Liver (tissue), 9 donors: ENCODE data around the gene PARD6B. TPM values are rescaled to one million over a fixed set of nuclear protein-coding genes. Genes with fewer than 3 reads are reported as not detected.

ENCODE experiments used
- DNase-seq: peaks from one replicate; pipeline ENCODE4 v3.0.0-alpha.2; 2017; ENCODE audit warnings: low spot score
- H3K27ac ChIP-seq, 2 donors: one replicate each; pipeline ENCODE4 v1.7.0; 2013; ENCODE audit warnings: inconsistent platforms in 2 of 2, low read length in 2 of 2, control low read depth in 1 of 2, low read depth in 1 of 2, mild to moderate bottlenecking in 1 of 2
- H3K27me3 ChIP-seq, 4 donors: one replicate each; pipeline versions ENCODE4 v1.6.1 to v1.7.0; 2013; ENCODE audit warnings: low read length in 3 of 4, inconsistent platforms in 1 of 4, mild to moderate bottlenecking in 1 of 4, moderate library complexity in 1 of 4; ENCODE audit not compliant: control insufficient read depth in 4 of 4, insufficient read depth in 4 of 4
- H3K36me3 ChIP-seq, 4 donors: one replicate each; pipeline versions ENCODE4 v1.6.1 to v1.7.0; 2013; ENCODE audit warnings: low read length in 3 of 4, mild to moderate bottlenecking in 3 of 4, low read depth in 1 of 4, moderate library complexity in 1 of 4; ENCODE audit not compliant: control insufficient read depth in 4 of 4, insufficient read depth in 3 of 4
- H3K4me1 ChIP-seq, 4 donors: one replicate each; pipeline versions ENCODE4 v1.6.1 to v1.7.0; 2013; ENCODE audit warnings: low read length in 3 of 4, mild to moderate bottlenecking in 3 of 4, moderate library complexity in 1 of 4; ENCODE audit not compliant: control insufficient read depth in 4 of 4, insufficient read depth in 4 of 4
- H3K4me3 ChIP-seq, 3 donors: one replicate each; pipeline versions ENCODE4 v1.6.1 to v1.7.0; 2013; ENCODE audit warnings: low read length in 3 of 3, control low read depth in 1 of 3, low read depth in 1 of 3, mild to moderate bottlenecking in 1 of 3
- H3K9ac ChIP-seq, 2 donors: one replicate each; pipeline ENCODE4 v1.7.0; 2013; ENCODE audit warnings: low read length in 2 of 2, mild to moderate bottlenecking in 2 of 2, moderate library complexity in 2 of 2, control low read depth in 1 of 2, low read depth in 1 of 2
- H3K9me3 ChIP-seq, 4 donors: one replicate each; pipeline versions ENCODE4 v1.6.1 to v1.7.0; 2013; ENCODE audit warnings: low read length in 3 of 4; ENCODE audit not compliant: control insufficient read depth in 4 of 4
- CTCF ChIP-seq: fragments of 150-350 bp; IDR thresholded peaks from 2 replicates; pipeline ENCODE4 v1.5.1; 2017; ENCODE audit warnings: improper control_type of control experiment, low read depth, low read length; ENCODE audit not compliant: missing input control
- EGR1 ChIP-seq, 2 donors: IDR thresholded peaks; 2 replicates each; pipeline ENCODE4 v1.6.1; 2016 to 2018; ENCODE audit warnings: antibody characterized with exemption in 2 of 2, low read depth in 2 of 2
- FOXA1 ChIP-seq: IDR thresholded peaks from 2 replicates; pipeline ENCODE4 v1.6.1; 2016; ENCODE audit warnings: antibody characterized with exemption
- FOXA2 ChIP-seq: IDR thresholded peaks from 2 replicates; pipeline ENCODE4 v1.6.1; 2016; ENCODE audit warnings: antibody characterized with exemption
- GABPA ChIP-seq, 2 donors: IDR thresholded peaks in 1 of 2; conservative IDR thresholded peaks in 1 of 2; 2 replicates each; pipeline ENCODE4 v1.6.1; 2016; ENCODE audit warnings: antibody characterized with exemption in 2 of 2, mild to moderate bottlenecking in 1 of 2, moderate library complexity in 1 of 2
- HNF4A ChIP-seq, 2 donors: conservative IDR thresholded peaks; 2 replicates each; pipeline ENCODE4 v1.6.1; 2016; ENCODE audit warnings: antibody characterized with exemption in 2 of 2, mild to moderate bottlenecking in 2 of 2
- HNF4G ChIP-seq: IDR thresholded peaks from 2 replicates; pipeline ENCODE4 v1.6.1; 2016; ENCODE audit warnings: antibody characterized with exemption
- JUND ChIP-seq, 2 donors: IDR thresholded peaks; 2 replicates each; pipeline ENCODE4 v1.6.1; 2016; ENCODE audit warnings: antibody characterized with exemption in 2 of 2
- MAX ChIP-seq: IDR thresholded peaks from 2 replicates; pipeline ENCODE4 v1.6.1; 2016; ENCODE audit warnings: antibody characterized with exemption
- NR2F2 ChIP-seq: IDR thresholded peaks from 2 replicates; pipeline ENCODE4 v1.6.1; 2016; ENCODE audit warnings: antibody characterized with exemption
- RAD21 ChIP-seq, 2 donors: IDR thresholded peaks; 2 replicates each; pipeline ENCODE4 v1.6.1; 2016; ENCODE audit warnings: antibody characterized with exemption in 2 of 2, mild to moderate bottlenecking in 2 of 2
- RXRA ChIP-seq, 2 donors: IDR thresholded peaks; 2 replicates each; pipeline ENCODE4 v1.6.1; 2017 to 2018; ENCODE audit warnings: antibody characterized with exemption in 2 of 2, mild to moderate bottlenecking in 1 of 2
- SP1 ChIP-seq: IDR thresholded peaks from 2 replicates; pipeline ENCODE4 v1.6.1; 2018; ENCODE audit warnings: antibody characterized with exemption, mild to moderate bottlenecking
- TAF1 ChIP-seq: conservative IDR thresholded peaks from 2 replicates; pipeline ENCODE4 v1.6.1; 2016; ENCODE audit warnings: antibody characterized with exemption, mild to moderate bottlenecking
- YY1 ChIP-seq: IDR thresholded peaks from 2 replicates; pipeline ENCODE4 v1.6.1; 2016; ENCODE audit warnings: antibody characterized with exemption, mild to moderate bottlenecking
- WGBS: extraction: QIAGEN DNeasy Blood & Tissue Kit; methylation state at CpG from one replicate; pipeline ENCODE4 v1.1.7; 2013; 5-methylcytosine and 5-hydroxymethylcytosine counted together
- polyA plus RNA-seq, 2 donors: library from polyadenylated mRNA; stranded (reverse) in 1 of 2; unstranded in 1 of 2; fragments of 200-250 nt in 1 of 2; fragments of >200 nt in 1 of 2; fragmentation: Nextera tagmentation in 1 of 2; extraction: Ambion mirVana in 1 of 2; gene quantifications; one replicate each; pipeline versions ENCODE4 v1.2.1 to v1.2.3, GENCODE V29; 2013 to 2015
- total RNA-seq, 2 donors: library from RNA; depleted of rRNA; stranded (reverse); fragments of >200 nt; gene quantifications; one replicate each; pipeline ENCODE4 v1.2.3, GENCODE V29; 2014
- TF ChIP-seq, protein P1 (sequence below): IDR thresholded peaks from 2 replicates; pipeline ENCODE4 v1.6.1; 2016; ENCODE audit warnings: antibody characterized with exemption, mild to moderate bottlenecking
- TF ChIP-seq, protein P2 (sequence below): IDR thresholded peaks from 2 replicates; pipeline ENCODE4 v1.6.1; 2016; ENCODE audit warnings: antibody characterized with exemption
- TF ChIP-seq, protein P3 (sequence below): IDR thresholded peaks from 2 replicates; pipeline ENCODE4 v1.6.1; 2016; ENCODE audit warnings: antibody characterized with exemption
- donor health status: healthy.
- donor health status: healthy.
- donor health status: healthy.
- donor health status: healthy.
- donor health status: healthy.

Gene PARD6B
- total and polyA plus RNA-seq, 4 donors: 1.2 to 8.8 (median 5.9) TPM

GRCh38 chr20:50743087-50743486 is 11.7 kb downstream of the PARD6B start:
- Histone ChIP-seq H3K27me3 (no peaks in the 10 kb centered on the region), H3K4me3 (no peak overlapping the region), H3K9ac (no peak overlapping the region), H3K36me3 (no peaks in the 10 kb centered on the region), H3K4me1 (peaks cover 3 to 54% (median 47%) of the 10 kb centered on the region in 4 donors), H3K27ac (peak overlapping the region; percentile 41 to 87), H3K9me3 (no peaks in the 10 kb centered on the region)
- DNase-seq: no peak
- TF ChIP-seq FOXA2: no peak
- TF ChIP-seq, protein P1, sequence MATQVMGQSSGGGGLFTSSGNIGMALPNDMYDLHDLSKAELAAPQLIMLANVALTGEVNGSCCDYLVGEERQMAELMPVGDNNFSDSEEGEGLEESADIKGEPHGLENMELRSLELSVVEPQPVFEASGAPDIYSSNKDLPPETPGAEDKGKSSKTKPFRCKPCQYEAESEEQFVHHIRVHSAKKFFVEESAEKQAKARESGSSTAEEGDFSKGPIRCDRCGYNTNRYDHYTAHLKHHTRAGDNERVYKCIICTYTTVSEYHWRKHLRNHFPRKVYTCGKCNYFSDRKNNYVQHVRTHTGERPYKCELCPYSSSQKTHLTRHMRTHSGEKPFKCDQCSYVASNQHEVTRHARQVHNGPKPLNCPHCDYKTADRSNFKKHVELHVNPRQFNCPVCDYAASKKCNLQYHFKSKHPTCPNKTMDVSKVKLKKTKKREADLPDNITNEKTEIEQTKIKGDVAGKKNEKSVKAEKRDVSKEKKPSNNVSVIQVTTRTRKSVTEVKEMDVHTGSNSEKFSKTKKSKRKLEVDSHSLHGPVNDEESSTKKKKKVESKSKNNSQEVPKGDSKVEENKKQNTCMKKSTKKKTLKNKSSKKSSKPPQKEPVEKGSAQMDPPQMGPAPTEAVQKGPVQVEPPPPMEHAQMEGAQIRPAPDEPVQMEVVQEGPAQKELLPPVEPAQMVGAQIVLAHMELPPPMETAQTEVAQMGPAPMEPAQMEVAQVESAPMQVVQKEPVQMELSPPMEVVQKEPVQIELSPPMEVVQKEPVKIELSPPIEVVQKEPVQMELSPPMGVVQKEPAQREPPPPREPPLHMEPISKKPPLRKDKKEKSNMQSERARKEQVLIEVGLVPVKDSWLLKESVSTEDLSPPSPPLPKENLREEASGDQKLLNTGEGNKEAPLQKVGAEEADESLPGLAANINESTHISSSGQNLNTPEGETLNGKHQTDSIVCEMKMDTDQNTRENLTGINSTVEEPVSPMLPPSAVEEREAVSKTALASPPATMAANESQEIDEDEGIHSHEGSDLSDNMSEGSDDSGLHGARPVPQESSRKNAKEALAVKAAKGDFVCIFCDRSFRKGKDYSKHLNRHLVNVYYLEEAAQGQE: no peak
- TF ChIP-seq FOXA1: no peak
- no peak for TF ChIP-seq GABPA (IDR thresholded peaks at IDR 0.05 in 1 of 2, conservative IDR thresholded peaks at IDR 0.05 in 1 of 2)
- TF ChIP-seq JUND (IDR thresholded peaks at IDR 0.05): no peak
- no peak for TF ChIP-seq SP1
- TF ChIP-seq EGR1 (IDR thresholded peaks at IDR 0.05; ENCODE audit: low read depth in 2 of 2): no peak
- TF ChIP-seq RAD21 (IDR thresholded peaks at IDR 0.05): no peak
- TF ChIP-seq HNF4G: no peak
- 36% methylated on average over 4 of the region's 4 CpGs for WGBS

DNA sequence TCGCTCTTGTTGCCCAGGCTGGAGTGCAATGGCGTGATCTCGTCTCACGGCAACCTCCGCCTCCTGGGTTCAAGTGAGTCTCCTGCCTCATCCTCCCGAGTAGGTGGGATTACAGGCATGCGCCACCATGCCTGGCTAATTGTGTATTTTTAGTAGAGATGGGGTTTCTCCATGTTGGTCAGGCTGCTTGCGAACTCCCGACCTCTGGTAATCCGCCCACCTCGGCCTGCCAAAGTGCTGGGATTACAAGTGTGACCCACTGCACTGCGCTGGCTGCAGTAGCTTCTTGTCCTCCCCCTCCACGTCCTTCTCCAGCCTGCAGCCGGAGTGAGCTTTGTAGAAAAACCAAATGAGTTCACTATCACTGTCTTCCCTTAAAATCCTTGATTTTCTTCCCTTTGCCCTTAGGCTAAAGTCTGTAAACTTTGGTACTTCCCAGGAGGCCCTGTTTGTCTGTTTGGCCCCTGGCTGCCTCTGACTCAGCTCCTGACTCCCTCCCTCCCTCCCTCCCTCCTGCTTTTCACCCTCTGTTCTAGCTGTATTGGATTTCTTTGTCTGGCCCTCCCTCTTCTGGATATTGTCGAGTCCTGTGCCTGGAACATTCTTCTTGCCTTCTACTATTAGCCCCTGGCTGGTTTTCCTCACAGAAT is 12.9 kb downstream of the PARD6B start:
- Histone ChIP-seq H3K4me1 (peaks cover 3 to 58% (median 49%) of the 10 kb centered on the region in 4 donors), H3K4me3 (no peak overlapping the region), H3K9me3 (no peaks in the 10 kb centered on the region), H3K36me3 (no peaks in the 10 kb centered on the region), H3K27ac (peak overlapping the region; percentile 86 to 87), H3K27me3 (no peaks in the 10 kb centered on the region), H3K9ac (peak overlapping the region in 1 of 2 donors; percentile 39)
- TF ChIP-seq FOXA1 (no peak), FOXA2 (no peak), CTCF (peak; percentile 35), RXRA (IDR thresholded peaks at IDR 0.05) (peak; percentile 89 to 93), RAD21 (IDR thresholded peaks at IDR 0.05) (peak; percentile 80 to 83), YY1 (peak; percentile 66), GABPA (IDR thresholded peaks at IDR 0.05 in 1 of 2, conservative IDR thresholded peaks at IDR 0.05 in 1 of 2) (no peak), HNF4G (peak; percentile 94), MAX (peak; percentile 59), EGR1 (IDR thresholded peaks at IDR 0.05; ENCODE audit: low read depth in 2 of 2) (peak; percentile 23 to 45), SP1 (peak; percentile 85), NR2F2 (peak; percentile 93), HNF4A (conservative IDR thresholded peaks at IDR 0.05) (peak; percentile 99 to 100), JUND (IDR thresholded peaks at IDR 0.05) (peak; percentile 93 to 96), TAF1 (no peak)
- TF ChIP-seq, protein P2, sequence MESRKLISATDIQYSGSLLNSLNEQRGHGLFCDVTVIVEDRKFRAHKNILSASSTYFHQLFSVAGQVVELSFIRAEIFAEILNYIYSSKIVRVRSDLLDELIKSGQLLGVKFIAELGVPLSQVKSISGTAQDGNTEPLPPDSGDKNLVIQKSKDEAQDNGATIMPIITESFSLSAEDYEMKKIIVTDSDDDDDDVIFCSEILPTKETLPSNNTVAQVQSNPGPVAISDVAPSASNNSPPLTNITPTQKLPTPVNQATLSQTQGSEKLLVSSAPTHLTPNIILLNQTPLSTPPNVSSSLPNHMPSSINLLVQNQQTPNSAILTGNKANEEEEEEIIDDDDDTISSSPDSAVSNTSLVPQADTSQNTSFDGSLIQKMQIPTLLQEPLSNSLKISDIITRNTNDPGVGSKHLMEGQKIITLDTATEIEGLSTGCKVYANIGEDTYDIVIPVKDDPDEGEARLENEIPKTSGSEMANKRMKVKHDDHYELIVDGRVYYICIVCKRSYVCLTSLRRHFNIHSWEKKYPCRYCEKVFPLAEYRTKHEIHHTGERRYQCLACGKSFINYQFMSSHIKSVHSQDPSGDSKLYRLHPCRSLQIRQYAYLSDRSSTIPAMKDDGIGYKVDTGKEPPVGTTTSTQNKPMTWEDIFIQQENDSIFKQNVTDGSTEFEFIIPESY: peak; percentile 47
- TF ChIP-seq, protein P3, sequence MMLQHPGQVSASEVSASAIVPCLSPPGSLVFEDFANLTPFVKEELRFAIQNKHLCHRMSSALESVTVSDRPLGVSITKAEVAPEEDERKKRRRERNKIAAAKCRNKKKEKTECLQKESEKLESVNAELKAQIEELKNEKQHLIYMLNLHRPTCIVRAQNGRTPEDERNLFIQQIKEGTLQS: peak; percentile 76
- TF ChIP-seq, protein P1: peak; percentile 21
- DNase-seq: no peak
- WGBS: 41% methylated on average over 15 of the region's 15 CpGs
